Left lobe of liver (tissue), 2 donors: ENCODE data around the gene RSPRY1. TPM values are rescaled to one million over a fixed set of nuclear protein-coding genes. Genes with fewer than 3 reads are reported as not detected.

ENCODE experiments used
- ATAC-seq: fragments of 200-7000 bp; cut with Tn5 transposase; one replicate; pipeline ENCODE4 v1.9.1; 2020; ENCODE audit warnings: mild to moderate bottlenecking, moderate library complexity
- DNase-seq: peaks from one replicate; pipeline ENCODE4 v3.0.0-alpha.2; 2020; ENCODE audit warnings: low spot score
- total RNA-seq: library from RNA; stranded (reverse); gene quantifications from one replicate; pipeline ENCODE4 v1.2.1, GENCODE V29; 2021
- donor health status: DM: no; HTN: no; CAD: no; lungs with moderate emphysema.
- donor health status: DM: no; HTN: yes; CAD: no.

The RSPRY1 gene
- total RNA-seq, 1 donor from 2014 or later: 18.1 TPM

- DNase-seq: no peak
- ATAC-seq: no peak
These were observed 33.7 kb upstream of the RSPRY1 start for GRCh38 chr16:57152096-57153093.

DNA sequence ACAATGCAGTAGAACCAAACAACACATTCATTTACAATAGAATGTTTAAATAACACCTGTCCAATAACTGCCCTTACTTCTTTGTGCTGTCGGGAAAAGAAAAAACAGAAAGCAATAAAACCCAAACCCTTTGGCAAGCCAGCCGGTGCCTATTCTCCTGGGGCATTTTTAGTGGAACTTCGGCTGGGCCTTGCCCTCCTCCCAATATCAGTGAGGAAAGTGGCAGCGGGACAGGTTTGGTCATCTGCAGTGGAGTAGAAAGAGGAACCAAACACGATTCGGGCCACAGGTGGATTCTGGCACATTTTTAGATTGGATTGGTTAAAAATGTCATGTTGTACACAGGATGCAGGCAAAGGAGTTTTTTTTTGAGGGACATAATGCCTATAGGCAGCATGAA is 32.3 kb upstream of the RSPRY1 start:
- ATAC-seq (no peak), DNase-seq (no peak)

GRCh38 chr16:57155702-57156350 is 30.3 kb upstream of the RSPRY1 start:
- DNase-seq: no peak
- ATAC-seq: no peak

GRCh38 chr16:57156351-57156703 is 29.8 kb upstream of the RSPRY1 start:
- no peak for DNase-seq
- peak; percentile 52 for ATAC-seq

- ATAC-seq (no peak), DNase-seq (no peak)
These were observed 28.6 kb upstream of the RSPRY1 start for GRCh38 chr16:57157533-57157932.

- DNase-seq: no peak
- no peak for ATAC-seq
These were observed 26.7 kb upstream of the RSPRY1 start for GRCh38 chr16:57159447-57159846.

DNA sequence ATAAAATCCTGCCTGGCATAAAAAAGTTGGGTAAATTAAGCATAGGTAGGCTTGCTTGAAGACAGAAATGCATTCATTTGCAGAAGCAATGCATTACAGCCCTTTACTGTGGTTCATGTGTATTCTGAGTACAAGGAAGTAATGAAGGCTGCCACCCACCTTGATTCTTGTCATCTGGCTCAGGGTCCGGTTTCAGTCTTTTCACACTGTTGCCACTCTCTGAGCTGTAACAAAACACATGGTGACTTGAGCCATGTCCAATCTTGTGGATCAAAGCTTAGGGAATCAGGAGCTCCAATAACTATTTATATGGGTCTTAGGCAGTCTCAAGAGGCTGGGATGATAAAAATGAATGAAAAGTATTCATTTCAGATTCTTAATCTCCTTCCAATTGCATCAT is 22.3 kb upstream of the RSPRY1 start:
- ATAC-seq (no peak), DNase-seq (no peak)

GRCh38 chr16:57165483-57165882 is 20.6 kb upstream of the RSPRY1 start:
- ATAC-seq: peak; percentile 85
- DNase-seq: no peak

DNA sequence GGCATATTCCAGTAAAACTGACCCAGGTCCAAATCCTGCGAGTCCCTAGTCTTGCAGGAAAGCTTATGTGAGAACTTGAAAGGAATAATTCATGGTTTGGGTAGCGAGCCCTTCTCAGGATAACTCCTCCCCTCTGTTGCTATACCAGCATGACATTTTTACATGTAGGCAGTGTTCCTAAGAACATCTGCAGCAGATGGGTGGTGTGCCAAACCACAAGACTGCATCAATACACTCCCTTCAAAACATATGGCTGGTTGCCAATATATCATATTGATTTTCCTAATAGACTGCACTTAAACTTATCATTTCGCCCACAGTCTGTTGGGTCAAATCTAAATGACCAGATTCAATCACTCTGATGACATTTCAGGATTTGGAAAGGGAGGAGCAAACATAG is 20.2 kb upstream of the RSPRY1 start:
- DNase-seq (no peak), ATAC-seq (peak; percentile 57)

DNA sequence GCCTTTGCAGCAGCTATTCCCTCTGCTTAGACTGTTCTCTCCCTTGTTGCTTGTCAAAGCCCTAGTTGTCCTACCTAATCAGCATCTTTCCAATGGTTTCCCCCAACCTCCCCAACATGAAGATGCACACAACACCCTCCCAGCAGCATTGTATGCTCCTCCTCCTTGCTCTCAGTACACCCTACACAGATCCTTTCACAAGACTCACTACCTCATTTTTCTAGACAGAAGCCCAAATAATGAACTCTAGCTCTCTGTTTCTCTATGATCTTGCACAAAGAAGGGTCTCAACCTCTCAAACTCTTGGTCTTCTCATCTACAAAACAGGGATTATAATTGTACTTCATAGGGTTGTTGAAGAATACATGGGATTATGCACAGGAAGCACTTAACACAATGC is 19.7 kb upstream of the RSPRY1 start:
- peak; percentile 22 for ATAC-seq

GRCh38 chr16:57166951-57167350 is 19.2 kb upstream of the RSPRY1 start:
- ATAC-seq (peak; percentile 25), DNase-seq (no peak)

More for the DNA sequence above, 19.7 kb upstream of the RSPRY1 start:
- no peak for DNase-seq

DNA sequence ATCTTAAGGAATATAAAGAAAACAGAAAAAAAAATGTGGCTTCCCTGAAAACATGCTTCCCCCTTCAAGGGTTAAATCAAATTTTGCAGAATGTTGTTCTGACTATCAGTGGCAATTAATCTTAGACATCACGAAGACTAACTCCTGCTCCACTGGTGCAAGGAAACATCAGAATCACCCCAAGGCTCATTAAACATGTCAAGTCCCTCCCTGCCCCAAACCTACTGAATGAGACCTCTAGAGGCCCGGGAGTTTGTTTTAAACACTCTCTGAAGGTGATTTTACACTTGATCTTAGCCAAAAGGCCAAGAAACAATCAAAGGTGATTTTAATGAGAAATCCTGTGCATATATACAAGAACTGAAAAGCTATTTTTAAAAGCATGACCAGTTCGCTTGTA is 18.6 kb upstream of the RSPRY1 start:
- DNase-seq (no peak), ATAC-seq (no peak)

- ATAC-seq (peak; percentile 65), DNase-seq (no peak)
These were observed 18.2 kb upstream of the RSPRY1 start for GRCh38 chr16:57167953-57168352.

GRCh38 chr16:57169327-57169726 is 16.8 kb upstream of the RSPRY1 start:
- DNase-seq (no peak), ATAC-seq (no peak)

- ATAC-seq: no peak
- DNase-seq: no peak
These were observed 13.3 kb upstream of the RSPRY1 start for GRCh38 chr16:57172721-57173290.

DNA sequence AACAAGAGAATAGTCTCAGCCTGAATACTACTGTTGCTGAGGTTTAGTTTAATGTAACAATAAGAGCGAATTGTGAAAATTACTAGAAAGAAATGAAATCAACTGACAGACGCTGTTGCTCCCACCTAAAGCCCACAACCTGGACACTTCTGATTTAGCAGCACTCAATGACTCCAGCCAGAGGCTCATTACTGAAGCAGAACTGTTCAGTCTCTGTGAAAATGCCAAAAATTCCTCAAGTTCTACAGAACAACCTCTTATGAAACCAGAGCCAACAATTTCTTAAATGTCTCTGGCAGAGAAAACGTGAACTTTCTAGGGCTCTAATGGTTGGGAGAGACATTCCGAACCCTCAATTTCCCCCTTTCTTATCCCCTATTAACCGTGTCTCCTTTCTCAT is 10.2 kb upstream of the RSPRY1 start:
- no peak for ATAC-seq
- no peak for DNase-seq

- DNase-seq (no peak), ATAC-seq (no peak)
These were observed 7.9 kb upstream of the RSPRY1 start for GRCh38 chr16:57178196-57178595.

- DNase-seq (no peak), ATAC-seq (peak; percentile 30)
These were observed 7.3 kb upstream of the RSPRY1 start for GRCh38 chr16:57178793-57179212.

DNA sequence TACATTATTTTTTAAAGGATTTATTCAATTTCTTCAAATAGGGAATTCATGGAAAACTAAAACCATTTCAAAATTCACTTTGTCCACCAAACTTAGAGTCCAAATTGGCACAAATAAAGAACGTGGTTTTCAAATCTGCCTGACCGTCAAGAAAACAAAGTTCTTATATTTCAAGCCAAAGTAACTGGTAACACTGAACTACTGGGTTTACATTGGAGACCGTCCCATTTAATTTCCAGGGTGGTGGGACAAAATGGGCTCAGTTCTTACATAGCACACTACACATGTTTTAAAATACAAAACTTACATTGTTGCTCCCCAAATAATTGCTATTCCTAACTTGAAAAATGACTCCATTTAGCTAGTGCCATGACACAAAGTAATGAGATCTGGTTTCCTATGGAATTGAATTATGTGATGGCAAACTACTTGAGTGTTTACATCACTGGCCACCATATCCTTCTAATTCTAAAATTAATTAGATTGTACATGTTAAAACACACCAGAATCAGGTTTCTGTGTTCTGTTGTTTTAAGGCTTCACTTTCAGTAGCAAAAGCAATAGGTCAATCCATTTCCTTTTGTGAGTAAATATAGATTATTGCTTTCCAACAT is 6.8 kb upstream of the RSPRY1 start:
- no peak for DNase-seq

GRCh38 chr16:57184113-57184512 is 2.0 kb upstream of the RSPRY1 start:
- ATAC-seq: no peak
- DNase-seq: no peak

More for the DNA sequence above, 6.8 kb upstream of the RSPRY1 start:
- ATAC-seq: peak; percentile 56

- DNase-seq: no peak
- ATAC-seq: no peak
These were observed 1.2 kb upstream of the RSPRY1 start for GRCh38 chr16:57184887-57185445.
